K562 (cell line): ENCODE data around the gene MACROD2. TPM values are rescaled to one million over a fixed set of nuclear protein-coding genes. Genes with fewer than 3 reads are reported as not detected.

Source experiments
- ATAC-seq: fragments of 200-7000 bp; cut with Tn5 transposase; 3 replicates; pipeline ENCODE4 v1.9.1; 2020; ENCODE audit warnings: moderate library complexity
- BruUV-seq: library from RNA; stranded (reverse); fragments of 400-500 nt; replicated peaks from 2 replicates; lab custom pipeline; 2021; lab: Mats Ljungman, UMichigan
- CTCF ChIA-PET: fragments of 300-600 bp; formaldehyde crosslinking; extraction: SDS; loops from one replicate; lab custom pipeline; 2021; ENCODE audit warnings: low intra/inter-chr PET ratio; lab: Yijun Ruan, JAX
- POLR2A ChIA-PET: fragments of 300-600, 350-650 bp; sonication (Branson Sonifier 250); formaldehyde crosslinking; extraction: SDS; loops from one replicate; lab custom pipeline; 2021; ENCODE audit warnings: antibody characterized with exemption, inconsistent platforms; lab: Yijun Ruan, JAX
- DNase-seq, 4 experiments: peaks; one replicate each; pipeline versions ENCODE4 v3.0.0 to v3.0.0-alpha.2; 2011 to 2018; ENCODE audit warnings: low spot score in 3 of 4, mixed read lengths in 3 of 4; ENCODE audit errors: extremely low read depth in 1 of 4
- FAIRE-seq: peaks from 2 replicates; lab custom pipeline; 2011; peaks lifted over from hg19 to GRCh38; lab: Jason Lieb, UNC
- H2AFZ ChIP-seq: 2 replicates; pipeline ENCODE4 v1.6.0; 2011; ENCODE audit warnings: low read depth, low read length, control low read depth, inconsistent platforms
- H3K27ac ChIP-seq: fragments of 200-600 bp; 3 replicates; pipeline ENCODE4 v1.8.0; 2011; ENCODE audit warnings: low read depth, mild to moderate bottlenecking, control low read depth, inconsistent platforms, low read length, moderate library complexity, mixed read lengths; ENCODE audit errors: extremely low read depth
- H3K27me3 ChIP-seq, 2 experiments: fragments of 300-600 bp in 1 of 2; 2 replicates in 1 of 2; 3 replicates in 1 of 2; pipeline versions ENCODE4 v1.6.0 to v1.8.0; 2011; ENCODE audit warnings: inconsistent platforms in 2 of 2, low read length in 2 of 2, mild to moderate bottlenecking in 1 of 2, mixed read lengths in 1 of 2, moderate library complexity in 1 of 2; ENCODE audit not compliant: control insufficient read depth in 2 of 2, insufficient read depth in 2 of 2
- H3K36me3 ChIP-seq: fragments of 300-600 bp; 3 replicates; pipeline ENCODE4 v1.8.0; 2011; ENCODE audit warnings: mild to moderate bottlenecking, low read length, inconsistent platforms; ENCODE audit not compliant: control insufficient read depth, insufficient read depth
- H3K4me1 ChIP-seq, 2 experiments: fragments of 200-600 bp in 1 of 2; replicated peaks in 1 of 2; 2 replicates in 1 of 2; 3 replicates in 1 of 2; pipeline versions ENCODE4 v1.5.1 to v1.8.0; 2011; ENCODE audit warnings: inconsistent platforms in 2 of 2, low read length in 2 of 2, mild to moderate bottlenecking in 1 of 2, mixed read lengths in 1 of 2, moderate library complexity in 1 of 2; ENCODE audit not compliant: control insufficient read depth in 2 of 2, insufficient read depth in 2 of 2
- H3K4me2 ChIP-seq: 2 replicates; pipeline ENCODE4 v1.6.1; 2011; ENCODE audit warnings: low read length, control low read depth, inconsistent platforms, mixed read lengths; ENCODE audit not compliant: insufficient read depth
- H3K4me3 ChIP-seq: fragments of 200-600 bp; sonication (generic), shearing (Covaris generic); 2 replicates; pipeline ENCODE4 v1.5.1; 2016; ENCODE audit warnings: control low read depth, inconsistent platforms
- H3K79me2 ChIP-seq: fragments of 200-600 bp; 3 replicates; pipeline ENCODE4 v1.8.0; 2011; ENCODE audit warnings: low read length, inconsistent platforms; ENCODE audit not compliant: control insufficient read depth, insufficient read depth
- H3K9ac ChIP-seq, 2 experiments: 2 replicates each; pipeline versions ENCODE4 v1.6.0 to v1.6.1; 2011; ENCODE audit warnings: low read depth in 2 of 2, low read length in 2 of 2, control low read depth in 1 of 2, inconsistent platforms in 1 of 2, mild to moderate bottlenecking in 1 of 2, mixed read lengths in 1 of 2; ENCODE audit not compliant: insufficient read depth in 1 of 2
- H3K9me1 ChIP-seq: one replicate; pipeline ENCODE4 v1.6.0; 2011; ENCODE audit warnings: inconsistent platforms, mild to moderate bottlenecking, low read length, moderate library complexity; ENCODE audit not compliant: control insufficient read depth, insufficient read depth
- H3K9me3 ChIP-seq: replicated peaks from 2 replicates; pipeline ENCODE4 v1.5.1; 2011; ENCODE audit warnings: low read depth, low read length, inconsistent platforms; ENCODE audit not compliant: control insufficient read depth, insufficient read depth
- H4K20me1 ChIP-seq: replicated peaks from 2 replicates; pipeline ENCODE4 v1.6.1; 2011; ENCODE audit warnings: low read length, inconsistent platforms, mixed read lengths; ENCODE audit not compliant: control insufficient read depth, insufficient read depth
- BRF1 ChIP-seq: IDR thresholded peaks from 3 replicates; pipeline ENCODE4 v1.6.1; 2011; ENCODE audit warnings: borderline replicate concordance, mild to moderate bottlenecking; ENCODE audit not compliant: insufficient read length; ENCODE audit errors: extremely low read depth
- CBX3 ChIP-seq, 2 experiments: IDR thresholded peaks; 1 replicate in 1 of 2; 2 replicates in 1 of 2; pipeline ENCODE4 v1.6.1; 2012; ENCODE audit warnings: inconsistent platforms in 2 of 2, low read length in 2 of 2, borderline replicate concordance in 1 of 2, control low read depth in 1 of 2
- HNRNPH1 ChIP-seq: fragments of 200-400 bp; formaldehyde crosslinking; optimal IDR thresholded peaks from 2 replicates; pipeline ENCODE3; 2017; ENCODE audit warnings: low read depth, mild to moderate bottlenecking, low read length, moderate library complexity
- KAT2B ChIP-seq: IDR thresholded peaks from one replicate; pipeline ENCODE4 v1.6.1; 2012; ENCODE audit warnings: low read depth, mild to moderate bottlenecking, control low read depth, inconsistent platforms, low read length, moderate library complexity
- MTA1 ChIP-seq: fragments of 450-650 bp; IDR thresholded peaks from 2 replicates; pipeline ENCODE4 v1.6.1; 2017; ENCODE audit warnings: borderline replicate concordance
- NFE2L1 ChIP-seq: fragments of 450-650 bp; IDR thresholded peaks from 2 replicates; pipeline ENCODE4 v1.6.1; 2016; ENCODE audit warnings: missing genetic modification characterization, low read depth, mild to moderate bottlenecking, missing compliant biosample characterization, moderate library complexity, borderline replicate concordance
- PHF21A ChIP-seq: fragments of 450-650 bp; IDR thresholded peaks from 2 replicates; pipeline ENCODE4 v1.6.1; 2017; ENCODE audit warnings: low read depth, borderline replicate concordance
- POLR2A ChIP-seq: fragments of 450-650 bp; conservative IDR thresholded peaks from 2 replicates; pipeline ENCODE4 v1.6.1; 2016
- POLR2B ChIP-seq: fragments of 450-650 bp; IDR thresholded peaks from 2 replicates; pipeline ENCODE4 v1.6.1; 2018; ENCODE audit warnings: low read depth; ENCODE audit not compliant: partially characterized antibody
- RAD51 ChIP-seq: fragments of 450-650 bp; IDR thresholded peaks from 2 replicates; pipeline ENCODE4 v1.7.1; 2016; ENCODE audit warnings: low read depth, mild to moderate bottlenecking, borderline replicate concordance
- ZNF263 ChIP-seq: sonication (generic); formaldehyde crosslinking; IDR thresholded peaks from 2 replicates; pipeline ENCODE4 v1.8.0; 2022; ENCODE audit warnings: mild to moderate bottlenecking, missing genetic modification reagents, borderline replicate concordance
- ZNF3 ChIP-seq: fragments of 250-450 bp; sonication (Bioruptor Pico); IDR thresholded peaks from 2 replicates; pipeline ENCODE4 v1.5.0; 2021; ENCODE audit warnings: mild to moderate bottlenecking, moderate library complexity
- ZNF518B ChIP-seq: fragments of 250-450 bp; sonication (Bioruptor Pico); IDR thresholded peaks from 2 replicates; pipeline ENCODE4 v1.5.0; 2021; ENCODE audit warnings: mild to moderate bottlenecking, moderate library complexity
- ZSCAN32 ChIP-seq: fragments of 450-650 bp; formaldehyde crosslinking; IDR thresholded peaks from 2 replicates; pipeline ENCODE4 v1.4.0; 2020; ENCODE audit warnings: mild to moderate bottlenecking, moderate library complexity
- in situ Hi-C: fragments of 300-500 bp; cut with MboI; formaldehyde crosslinking; loops from 4 replicates; pipeline ENCODE4 v1.15.0; 2018; ENCODE audit warnings: inconsistent platforms, mixed read lengths
- intact Hi-C: fragments of 100-400 bp; cut with micrococcal nuclease; formaldehyde crosslinking; loops from 2 replicates; pipeline ENCODE4 v1.14.2; 2022
- polyA plus RNA-seq, 8 experiments: library from polyadenylated mRNA; depleted of rRNA in 4 of 8; stranded (reverse) in 5 of 8; unstranded in 3 of 8; fragments of >200 nt; fragmentation: Nextera tagmentation in 2 of 8; fragmentation: Illumina TruSeq in 1 of 8; extraction: Ambion mirVana in 2 of 8; extraction: Trizol in 1 of 8; gene quantifications; 2 replicates each; pipeline versions ENCODE4 v1.2.1 to v1.2.3, GENCODE V29; 2011 to 2014; ENCODE audit warnings: inconsistent platforms in 1 of 8, missing spikeins in 1 of 8
- total RNA-seq, 7 experiments: library from RNA; depleted of rRNA in 6 of 7; stranded (reverse); fragments of >200 nt in 6 of 7; fragmentation: Illumina TruSeq in 2 of 7; extraction: Trizol in 2 of 7; gene quantifications; 2 replicates each; pipeline versions ENCODE4 v1.2.1 to v1.2.3, GENCODE V29; 2011 to 2021; ENCODE audit warnings: low replicate concordance in 1 of 7
- TF ChIP-seq, protein P1 (sequence below): sonication (generic); formaldehyde crosslinking; IDR thresholded peaks from 2 replicates; pipeline ENCODE4 v1.9.0; 2022; ENCODE audit warnings: mild to moderate bottlenecking, missing genetic modification reagents

Gene MACROD2
- total and polyA plus RNA-seq, 9 of the 15 experiments (the other 6 are each of a cell fraction or from before 2014, with no cell fraction given), result not detected

- Histone ChIP-seq H3K27ac (no peak overlapping the region), H2AFZ (no peak overlapping the region), H3K4me1 (no peaks in the 10 kb centered on the region), H3K27me3 (no peaks in the 10 kb centered on the region), H3K9me3 (no peaks in the 10 kb centered on the region), H3K4me2 (no peak overlapping the region), H4K20me1 (no peaks in the 10 kb centered on the region)
- FAIRE-seq (no peak), DNase-seq (no peak)
- POLR2A ChIA-PET, result no interaction called here
- in situ Hi-C loops, result no loop called here
- TF ChIP-seq ZNF263 (CRISPR knock-in tag) (no peak), CBX3 (IDR thresholded peaks at IDR 0.05; ENCODE audit: borderline replicate concordance in 1 of 2, low read length in 2 of 2) (no peak), ZNF3 (CRISPR knock-in tag) (no peak), POLR2A (no peak), PHF21A (no peak), BRF1 (no peak), KAT2B (no peak), HNRNPH1 (no peak), MTA1 (no peak), NFE2L1 (tag) (no peak), ZNF518B (CRISPR knock-in tag) (no peak), POLR2B (no peak), ZSCAN32 (CRISPR knock-in tag) (no peak), RAD51 (no peak)
- TF ChIP-seq, protein P1, sequence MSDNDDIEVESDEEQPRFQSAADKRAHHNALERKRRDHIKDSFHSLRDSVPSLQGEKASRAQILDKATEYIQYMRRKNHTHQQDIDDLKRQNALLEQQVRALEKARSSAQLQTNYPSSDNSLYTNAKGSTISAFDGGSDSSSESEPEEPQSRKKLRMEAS (CRISPR knock-in tag), result no peak
- TF ChIP-seq, all 486 proteins: peak for 0
- no peak overlapping the region for H3K9ac ChIP-seq
- H3K4me3 ChIP-seq, result no peak overlapping the region
- no peaks in the 10 kb centered on the region for H3K9me1 ChIP-seq
- BruUV-seq, result no TSS peak
- intact Hi-C loops, result no loop called here
- no peak for ATAC-seq
- no peaks in the 10 kb centered on the region for H3K79me2 ChIP-seq
- CTCF ChIA-PET, result no interaction called here
- H3K36me3 ChIP-seq, result no peaks in the 10 kb centered on the region
These were observed 746.3 kb downstream of the MACROD2 start for GRCh38 chr20:14741616-14742015.
